B cell (primary cell): ENCODE data around the gene NHSL2. TPM values are rescaled to one million over a fixed set of nuclear protein-coding genes. Genes with fewer than 3 reads are reported as not detected.

Experiments used
- ATAC-seq: fragments of 200-7000 bp; cut with Tn5 transposase; one replicate; pipeline ENCODE4 v1.10.0; 2021; ENCODE audit warnings: low read depth, mild to moderate bottlenecking, moderate number of reproducible peaks, moderate library complexity
- CTCF ChIA-PET: fragments of 350-600 bp; sonication (Branson Sonifier 250); formaldehyde crosslinking; loops from one replicate; lab custom pipeline; 2021; ENCODE audit warnings: antibody characterized with exemption, inconsistent platforms; lab: Charles Lee
- POLR2A ChIA-PET: fragments of 350-600 bp; sonication (Branson Sonifier 250); formaldehyde crosslinking; loops from one replicate; lab custom pipeline; 2021; ENCODE audit warnings: antibody characterized with exemption; lab: Charles Lee
- DNase-seq: peaks from one replicate; pipeline ENCODE4 v3.0.0; 2013
- H2AFZ ChIP-seq: 2 replicates; pipeline ENCODE4 v1.6.1; 2012; ENCODE audit warnings: mild to moderate bottlenecking, low read depth, low read length; ENCODE audit not compliant: insufficient read depth, poor library complexity, severe bottlenecking
- H3K27ac ChIP-seq, 2 donors: 1 replicate in 1 of 2; 2 replicates in 1 of 2; pipeline ENCODE4 v1.5.1; 2012 to 2013; ENCODE audit warnings: low read length in 2 of 2, mild to moderate bottlenecking in 2 of 2, moderate library complexity in 1 of 2
- H3K27me3 ChIP-seq, 4 experiments: fragments of 200-600 bp in 1 of 4; sonication (generic) in 1 of 4; replicated peaks in 1 of 4; 1 replicate in 2 of 4; 2 replicates in 2 of 4; pipeline versions ENCODE4 v1.6.1 to v1.7.0; 2013 to 2016; ENCODE audit warnings: low read length in 3 of 4, mild to moderate bottlenecking in 2 of 4, mixed read lengths in 1 of 4, moderate library complexity in 1 of 4; ENCODE audit not compliant: insufficient read depth in 4 of 4, control insufficient read depth in 3 of 4; ENCODE audit errors: control extremely low read depth in 1 of 4
- H3K36me3 ChIP-seq, 2 experiments: replicated peaks in 1 of 2; 1 replicate in 1 of 2; 2 replicates in 1 of 2; pipeline versions ENCODE4 v1.6.1 to v1.7.1; 2013; ENCODE audit warnings: low read length in 1 of 2; ENCODE audit not compliant: insufficient read depth in 2 of 2, control insufficient read depth in 1 of 2; ENCODE audit errors: control extremely low read depth in 1 of 2, extremely low read depth in 1 of 2
- H3K4me1 ChIP-seq, 2 donors: fragments of 200-600 bp in 1 of 2; sonication (generic) in 1 of 2; 1 replicate in 1 of 2; 2 replicates in 1 of 2; pipeline versions ENCODE4 v1.5.1 to v1.6.1; 2013 to 2017; ENCODE audit warnings: low read length in 2 of 2; ENCODE audit not compliant: control insufficient read depth in 2 of 2, insufficient read depth in 2 of 2
- H3K4me2 ChIP-seq: replicated peaks from 2 replicates; pipeline ENCODE3; 2012; ENCODE audit warnings: mild to moderate bottlenecking, low read depth, low read length; ENCODE audit not compliant: poor library complexity, severe bottlenecking
- H3K4me3 ChIP-seq, 5 experiments: fragments of 200-600 bp in 1 of 5; sonication (generic) in 1 of 5; 1 replicate in 3 of 5; 2 replicates in 2 of 5; pipeline versions ENCODE4 v1.5.1 to v1.7.0; 2011 to 2016; ENCODE audit warnings: low read length in 4 of 5, mild to moderate bottlenecking in 4 of 5, low read depth in 2 of 5, control low read depth in 1 of 5, moderate library complexity in 1 of 5; ENCODE audit not compliant: insufficient read depth in 1 of 5; ENCODE audit errors: control extremely low read depth in 1 of 5, extremely low read depth in 1 of 5
- H3K79me2 ChIP-seq: fragments of 200-600 bp; sonication (generic); one replicate; pipeline ENCODE4 v1.6.0; 2016; ENCODE audit warnings: low read length; ENCODE audit not compliant: control insufficient read depth, insufficient read depth
- H3K9ac ChIP-seq: fragments of 200-600 bp; sonication (generic); 2 replicates; pipeline ENCODE4 v1.6.1; 2017; ENCODE audit warnings: mild to moderate bottlenecking, low read length, moderate library complexity
- H3K9me3 ChIP-seq, 3 donors: one replicate each; pipeline versions ENCODE4 v1.6.1 to v1.7.1; 2013; ENCODE audit warnings: low read length in 2 of 3; ENCODE audit not compliant: control insufficient read depth in 2 of 3, insufficient read depth in 1 of 3; ENCODE audit errors: control extremely low read depth in 1 of 3
- H4K20me1 ChIP-seq: 2 replicates; pipeline ENCODE4 v1.6.0; 2012; ENCODE audit warnings: mild to moderate bottlenecking, low read length; ENCODE audit not compliant: insufficient read depth, control insufficient read depth, poor library complexity, severe bottlenecking
- H3K27ac Mint-ChIP-seq: one replicate; pipeline ENCODE4 v1.8.0; 2021; ENCODE audit warnings: mixed read lengths
- H3K27me3 Mint-ChIP-seq: one replicate; pipeline ENCODE4 v1.8.0; 2021; ENCODE audit warnings: mixed read lengths
- H3K4me1 Mint-ChIP-seq: one replicate; pipeline ENCODE4 v1.8.0; 2021; ENCODE audit warnings: mixed read lengths
- H3K4me3 Mint-ChIP-seq: one replicate; pipeline ENCODE4 v1.8.0; 2021; ENCODE audit warnings: mixed read lengths
- H3K9me3 Mint-ChIP-seq: one replicate; pipeline ENCODE4 v1.8.0; 2022; ENCODE audit warnings: mixed read lengths; ENCODE audit not compliant: insufficient read depth
- EZH2 ChIP-seq: IDR thresholded peaks from 2 replicates; pipeline ENCODE4 v1.6.1; 2012; ENCODE audit warnings: borderline replicate concordance, low read depth, mild to moderate bottlenecking, moderate library complexity, low read length; ENCODE audit not compliant: insufficient read depth, poor library complexity, severe bottlenecking
- WGBS: methylation state at CpG from one replicate; pipeline ENCODE4 v1.1.5; 2013; ENCODE audit warnings: missing lambda C conversion rate; ENCODE audit not compliant: insufficient coverage; 5-methylcytosine and 5-hydroxymethylcytosine counted together
- intact Hi-C: fragments of 100-400 bp; cut with micrococcal nuclease; formaldehyde crosslinking; loops from one replicate; pipeline ENCODE4 v1.10.0; 2022
- polyA plus RNA-seq: library from polyadenylated mRNA; depleted of rRNA; stranded (reverse); fragments of >200 nt; gene quantifications from 2 replicates; pipeline ENCODE4 v1.2.3, GENCODE V29; 2012
- total RNA-seq, 2 donors: library from RNA; stranded (reverse); fragments of 120-200 nt in 1 of 2; gene quantifications; 1 replicate in 1 of 2; 2 replicates in 1 of 2; pipeline versions ENCODE4 v1.2.3 to v1.2.4, GENCODE V29; 2013 to 2022
- TF ChIP-seq, protein P1 (sequence below): fragments of 200-600 bp; IDR thresholded peaks from one replicate; pipeline ENCODE4 v1.8.0; 2022; ENCODE audit warnings: antibody characterized with exemption, mild to moderate bottlenecking

The NHSL2 gene
- total and polyA plus RNA-seq, 2 donors (not counting 1 experiment from before 2014, with no cell fraction given): 0.16 to 1.7 TPM

DNA sequence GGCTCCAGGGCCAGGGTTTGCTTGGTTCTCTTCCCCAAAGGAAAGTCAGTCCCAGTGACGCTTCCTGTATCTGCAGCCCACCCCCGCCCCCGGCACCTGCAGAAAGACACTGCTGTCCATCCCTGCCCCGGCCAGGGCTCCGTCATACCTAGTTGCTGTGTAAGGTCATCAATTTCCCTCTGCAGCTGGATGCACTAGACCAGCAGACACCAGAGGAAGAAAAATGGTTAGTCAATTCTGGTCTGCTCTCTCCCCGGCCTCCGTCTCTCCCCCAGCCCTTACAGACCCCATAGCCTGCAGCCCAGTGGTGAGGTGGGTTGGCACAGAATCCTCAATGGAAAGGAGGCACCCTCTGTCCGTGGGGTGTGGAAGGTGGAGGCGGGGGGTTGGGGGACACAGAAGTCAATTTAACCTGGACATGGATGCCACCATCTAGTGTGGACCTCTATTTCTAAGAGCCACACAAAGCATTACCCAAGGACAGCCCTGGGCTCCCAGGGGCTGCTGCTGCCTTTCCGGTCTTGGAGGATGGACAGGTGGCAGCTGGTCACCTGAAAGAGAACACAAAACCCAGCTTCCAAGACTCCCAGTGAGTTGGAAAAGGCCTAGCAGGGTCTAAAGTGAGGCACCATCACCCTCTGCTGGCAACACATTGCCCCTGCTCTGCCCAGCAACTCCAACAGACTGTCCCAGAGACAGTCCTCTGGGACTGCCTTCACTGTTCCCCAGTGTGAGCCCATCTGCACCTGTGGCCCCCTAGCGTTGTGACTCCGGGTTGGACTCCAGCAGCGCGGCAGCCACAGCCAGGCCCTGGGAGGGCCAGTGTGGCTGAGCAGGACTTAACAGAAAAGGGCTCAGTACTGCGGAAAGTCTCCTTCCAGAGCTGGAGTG lies 40.2 kb upstream of the NHSL2 start:
- Histone ChIP-seq H3K4me3 (no peak overlapping the region), H3K27me3 (no peaks in the 10 kb centered on the region), H3K79me2 (no peaks in the 10 kb centered on the region), H3K36me3 (no peaks in the 10 kb centered on the region), H3K4me1 (no peaks in the 10 kb centered on the region), H3K9ac (no peak overlapping the region), H3K9me3 (no peaks in the 10 kb centered on the region), H3K4me2 (no peak overlapping the region), H2AFZ (no peak overlapping the region), H4K20me1 (no peaks in the 10 kb centered on the region), H3K27ac (no peak overlapping the region)
- intact Hi-C loops: no loop called here
- DNase-seq: no peak
- no peaks in the 10 kb centered on the region for H3K4me1 Mint-ChIP-seq
- POLR2A ChIA-PET: no interaction called here
- 100% methylated on average over 1 of the region's 15 CpGs for WGBS
- no peak overlapping the region for H3K4me3 Mint-ChIP-seq
- H3K27me3 Mint-ChIP-seq: peaks cover 8% of the 10 kb centered on the region
- CTCF ChIA-PET: no interaction called here
- no peak for ATAC-seq
- no peaks in the 10 kb centered on the region for H3K9me3 Mint-ChIP-seq
- no peak overlapping the region for H3K27ac Mint-ChIP-seq
- TF ChIP-seq, protein P1, sequence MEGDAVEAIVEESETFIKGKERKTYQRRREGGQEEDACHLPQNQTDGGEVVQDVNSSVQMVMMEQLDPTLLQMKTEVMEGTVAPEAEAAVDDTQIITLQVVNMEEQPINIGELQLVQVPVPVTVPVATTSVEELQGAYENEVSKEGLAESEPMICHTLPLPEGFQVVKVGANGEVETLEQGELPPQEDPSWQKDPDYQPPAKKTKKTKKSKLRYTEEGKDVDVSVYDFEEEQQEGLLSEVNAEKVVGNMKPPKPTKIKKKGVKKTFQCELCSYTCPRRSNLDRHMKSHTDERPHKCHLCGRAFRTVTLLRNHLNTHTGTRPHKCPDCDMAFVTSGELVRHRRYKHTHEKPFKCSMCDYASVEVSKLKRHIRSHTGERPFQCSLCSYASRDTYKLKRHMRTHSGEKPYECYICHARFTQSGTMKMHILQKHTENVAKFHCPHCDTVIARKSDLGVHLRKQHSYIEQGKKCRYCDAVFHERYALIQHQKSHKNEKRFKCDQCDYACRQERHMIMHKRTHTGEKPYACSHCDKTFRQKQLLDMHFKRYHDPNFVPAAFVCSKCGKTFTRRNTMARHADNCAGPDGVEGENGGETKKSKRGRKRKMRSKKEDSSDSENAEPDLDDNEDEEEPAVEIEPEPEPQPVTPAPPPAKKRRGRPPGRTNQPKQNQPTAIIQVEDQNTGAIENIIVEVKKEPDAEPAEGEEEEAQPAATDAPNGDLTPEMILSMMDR: no peak
- TF ChIP-seq EZH2: no peak

DNA sequence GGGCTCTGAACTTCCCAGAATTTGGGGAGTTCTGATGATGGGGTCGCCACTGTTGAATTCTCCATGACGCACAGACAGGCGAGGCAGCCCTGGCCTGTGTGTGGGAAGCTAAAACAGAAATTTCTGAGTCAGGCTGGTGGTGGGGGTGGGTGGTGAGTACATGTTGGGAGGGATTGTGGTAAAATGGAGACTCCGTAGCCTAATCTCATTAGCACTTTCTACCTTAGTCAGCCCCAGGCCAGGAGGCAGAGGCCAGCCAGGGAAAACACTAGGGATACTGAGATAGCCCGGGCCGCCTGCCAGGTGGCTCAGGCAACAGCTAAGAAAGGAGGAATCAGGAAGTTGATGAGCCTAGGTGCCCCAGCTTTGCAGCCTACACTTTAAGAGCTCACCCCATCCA lies 39.3 kb upstream of the NHSL2 start:
- DNase-seq (no peak), ATAC-seq (no peak)
- Mint-ChIP-seq H3K27ac (no peak overlapping the region), H3K4me1 (no peaks in the 10 kb centered on the region), H3K4me3 (no peak overlapping the region), H3K9me3 (no peaks in the 10 kb centered on the region), H3K27me3 (peaks cover 8% of the 10 kb centered on the region)
- Histone ChIP-seq H4K20me1 (no peaks in the 10 kb centered on the region), H3K27ac (no peak overlapping the region), H3K9me3 (no peaks in the 10 kb centered on the region), H2AFZ (no peak overlapping the region), H3K36me3 (no peaks in the 10 kb centered on the region), H3K4me2 (no peak overlapping the region), H3K27me3 (no peaks in the 10 kb centered on the region), H3K9ac (no peak overlapping the region), H3K4me3 (no peak overlapping the region), H3K79me2 (no peaks in the 10 kb centered on the region), H3K4me1 (no peaks in the 10 kb centered on the region)
- POLR2A ChIA-PET: no interaction called here
- intact Hi-C loops: no loop called here
- TF ChIP-seq EZH2: no peak
- TF ChIP-seq, protein P1: no peak
- 82% methylated on average over 2 of the region's 6 CpGs for WGBS
- CTCF ChIA-PET: no interaction called here
